ENCODE measurements around the gene EPS15.
"Not testable (repeated sequence)": the region's sequence is repeated elsewhere in the genome, so short reads cannot be mapped to it uniquely, and the experiment has no call there.

EPS15 gene

DNA sequence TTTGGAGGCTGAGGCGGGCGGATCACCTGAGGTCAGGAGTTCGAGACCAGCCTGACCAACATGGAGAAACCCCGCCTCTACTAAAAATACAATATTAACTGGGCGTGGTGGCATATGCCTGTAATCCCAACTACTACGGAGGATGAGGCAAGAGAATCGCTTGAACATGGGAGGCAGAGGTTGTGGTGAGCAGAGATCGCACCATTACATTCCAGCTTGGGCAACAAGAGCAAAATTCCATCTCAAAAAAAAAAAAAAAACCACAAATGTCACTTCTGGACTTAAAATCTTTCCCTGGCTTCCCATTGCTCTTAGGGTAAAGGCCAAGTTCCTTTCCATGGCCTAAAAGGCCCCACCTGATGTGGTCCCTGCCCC, 194.1 kb downstream of the EPS15 start:
- DNase-seq (ENCODE audit: low read depth, low spot score); H3K27ac ChIP-seq: not testable (repeated sequence)

DNA sequence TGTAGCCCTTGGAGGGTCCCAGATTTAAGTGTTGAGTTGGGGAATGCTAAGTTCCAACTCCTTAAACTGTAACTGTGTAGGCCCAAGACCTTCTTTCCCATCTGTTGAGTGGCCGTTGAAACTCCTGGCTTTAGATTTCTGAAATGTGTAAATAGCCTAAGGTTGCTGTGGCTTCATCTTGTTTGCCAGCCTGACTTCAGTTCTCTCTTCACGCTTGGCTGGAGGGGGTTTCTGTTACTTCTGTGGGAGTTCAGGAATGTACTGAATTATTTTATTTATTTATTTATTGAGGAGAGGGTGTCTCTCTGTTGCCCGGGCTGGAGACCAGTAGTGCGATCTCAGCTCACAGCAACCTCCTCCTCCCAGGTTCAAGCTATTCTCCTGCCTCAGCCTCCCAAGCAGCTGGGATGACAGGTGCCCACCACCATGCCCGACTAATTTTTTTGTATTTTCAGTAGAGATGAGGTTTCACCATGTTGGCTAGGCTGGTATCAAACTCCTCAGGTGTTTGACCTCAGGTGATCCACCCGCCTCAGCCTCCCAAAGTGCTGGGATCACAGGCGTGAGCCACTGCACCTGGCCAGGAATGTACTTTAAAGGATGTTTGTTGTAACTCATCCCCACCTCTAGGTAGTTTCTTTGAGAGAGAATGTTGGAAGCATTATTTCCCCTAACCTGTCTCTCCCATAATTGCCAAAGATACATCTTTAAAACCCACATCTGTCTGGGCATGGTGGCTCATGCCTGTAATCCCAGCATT, 194.6 kb downstream of the EPS15 start:
- H3K27ac ChIP-seq: no peak overlapping the region

DNA sequence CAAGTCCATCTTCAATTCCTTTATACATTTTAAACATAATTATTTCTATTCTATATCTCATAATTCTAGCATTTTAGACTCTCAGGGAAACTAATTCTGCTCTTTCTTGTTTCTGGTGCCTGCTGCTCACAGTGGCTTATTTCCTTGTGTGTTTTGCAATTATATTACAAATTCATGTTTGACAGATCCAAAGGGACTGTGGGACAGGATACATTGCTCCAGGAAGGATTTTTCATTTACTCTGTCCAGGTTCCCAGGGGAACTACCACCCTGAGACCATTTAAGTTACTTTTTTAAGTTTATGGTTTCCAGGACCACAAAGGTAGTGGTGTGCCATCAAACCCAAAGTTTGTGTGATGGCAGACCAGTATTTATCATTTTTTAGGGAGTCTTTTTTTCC, 195.3 kb downstream of the EPS15 start:
- H3K27ac ChIP-seq: no peak overlapping the region
- DNase-seq (ENCODE audit: low read depth, low spot score): no peak

More for the DNA sequence above, 194.6 kb downstream of the EPS15 start:
- DNase-seq (ENCODE audit: low read depth, low spot score): no peak

DNA sequence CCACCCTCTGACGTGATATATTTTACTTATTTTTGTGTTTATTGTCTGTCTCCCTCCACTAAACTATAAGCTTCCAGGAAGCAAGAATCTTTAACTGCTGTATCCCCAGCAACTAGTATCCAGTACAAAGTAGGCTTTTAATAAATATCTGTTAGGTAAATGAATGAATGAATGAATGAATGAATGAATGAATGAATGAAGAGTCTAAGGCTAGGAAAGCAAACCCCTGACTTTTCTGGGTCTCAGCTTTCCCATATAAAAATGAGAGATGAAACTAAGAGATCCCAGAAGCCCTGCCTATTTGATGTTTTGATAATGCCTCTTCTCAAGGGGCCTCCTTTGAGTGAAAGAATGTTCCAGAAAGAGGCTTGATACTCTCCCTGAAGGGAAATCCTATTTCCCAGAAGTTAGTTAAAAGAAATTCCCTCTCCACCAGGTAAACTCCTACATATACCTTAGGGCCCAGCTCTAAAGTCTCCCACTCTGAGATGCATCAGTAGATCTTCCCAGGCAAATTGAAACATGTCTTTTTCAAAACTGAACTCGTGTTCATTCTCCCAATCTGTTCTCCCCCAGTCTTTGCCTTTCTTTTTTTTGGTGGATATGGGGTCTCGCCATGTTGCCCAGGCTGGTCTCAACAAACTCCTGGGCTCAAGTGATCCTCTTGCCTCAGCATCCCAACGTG, 196.5 kb downstream of the EPS15 start:
- no peak overlapping the region for H3K27ac ChIP-seq
- DNase-seq (ENCODE audit: low read depth, low spot score): no peak

DNA sequence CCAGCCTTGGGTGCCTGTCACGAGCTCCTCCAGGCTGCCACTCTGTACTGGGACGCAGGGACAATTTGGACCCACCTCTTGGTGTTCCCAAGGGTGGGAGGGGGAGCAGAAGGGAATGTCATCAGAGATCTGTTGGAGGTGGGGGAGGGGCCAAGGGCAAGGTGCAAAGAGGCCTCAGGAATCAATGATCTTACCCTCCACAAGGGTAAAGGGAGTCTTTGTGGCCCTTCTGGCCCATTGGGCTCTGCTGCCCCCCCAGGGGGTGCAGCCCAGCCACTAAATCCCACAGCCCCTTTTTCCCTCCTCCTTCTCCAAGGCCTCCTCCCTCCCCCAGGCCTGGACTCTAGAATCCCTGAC, 197.2 kb downstream of the EPS15 start:
- H3K27ac ChIP-seq: no peak overlapping the region
- no peak for DNase-seq (ENCODE audit: low read depth, low spot score)

DNA sequence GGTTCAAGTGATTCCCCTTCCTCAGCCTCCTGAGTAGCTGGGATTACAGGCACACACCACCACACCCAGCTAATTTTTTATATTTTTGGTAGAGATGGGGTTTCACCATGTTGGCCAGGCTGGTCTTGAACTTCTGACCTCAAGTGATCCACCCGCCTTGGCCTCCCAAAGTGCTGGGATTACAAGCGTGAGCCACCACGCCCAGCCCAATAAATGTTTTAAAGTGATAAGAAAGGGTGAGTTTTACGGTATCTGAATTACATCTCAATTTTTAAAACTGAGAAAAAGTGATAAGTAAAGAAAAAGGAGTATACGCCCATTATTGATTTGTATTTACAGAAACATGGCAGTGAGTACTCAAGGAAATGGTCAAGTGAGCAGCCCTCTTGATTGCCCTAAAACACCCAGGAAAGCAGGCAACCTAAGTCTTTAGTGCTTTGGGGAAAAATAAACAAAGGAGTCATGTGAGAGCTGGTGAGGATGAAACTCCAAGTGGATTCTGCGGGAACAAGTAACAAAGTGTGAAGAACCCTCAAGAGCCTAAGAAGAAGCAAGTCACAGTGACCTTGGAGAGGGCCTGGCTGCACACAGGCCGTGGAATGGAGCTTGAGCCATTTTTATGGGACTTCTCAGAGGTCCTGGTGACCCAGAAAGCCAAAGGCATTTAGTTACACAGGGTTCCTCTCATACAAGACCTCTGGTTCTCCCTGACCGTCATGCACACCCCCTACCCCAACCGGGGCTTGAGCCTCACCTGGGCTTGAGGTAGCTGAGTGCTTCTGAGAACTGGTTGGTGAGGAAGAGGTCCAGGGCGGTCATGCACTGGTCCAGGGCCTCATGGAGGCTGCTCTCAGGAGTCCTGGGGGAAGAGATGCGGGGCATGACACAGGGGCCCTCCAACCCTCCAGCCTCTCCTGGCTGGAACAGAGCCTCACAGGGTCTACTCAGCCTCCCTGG, 197.8 kb downstream of the EPS15 start:
- no peak overlapping the region for H3K27ac ChIP-seq
- no peak for DNase-seq (ENCODE audit: low read depth, low spot score)

DNA sequence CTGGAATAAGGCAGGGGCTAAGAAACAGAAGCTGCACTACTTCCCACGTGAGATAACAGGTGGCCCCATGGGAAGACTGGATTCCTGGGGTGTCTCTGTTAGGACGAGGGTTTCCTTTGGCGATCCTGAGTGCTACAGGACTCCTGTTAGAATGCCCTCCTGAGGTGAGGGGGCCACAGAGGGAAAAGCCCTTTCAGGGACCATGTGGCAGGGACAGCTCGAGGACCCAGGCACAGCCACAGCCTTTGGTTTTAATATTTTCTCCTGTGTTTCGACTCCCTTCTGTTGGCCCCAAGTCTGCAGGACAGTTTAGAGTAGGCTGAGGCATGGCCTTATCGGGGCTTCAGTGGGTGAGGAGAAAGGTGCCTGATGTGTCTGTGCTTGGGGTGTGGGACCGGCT, 201.3 kb downstream of the EPS15 start:
- no peak overlapping the region for H3K27ac ChIP-seq
- DNase-seq (ENCODE audit: low read depth, low spot score): no peak

DNA sequence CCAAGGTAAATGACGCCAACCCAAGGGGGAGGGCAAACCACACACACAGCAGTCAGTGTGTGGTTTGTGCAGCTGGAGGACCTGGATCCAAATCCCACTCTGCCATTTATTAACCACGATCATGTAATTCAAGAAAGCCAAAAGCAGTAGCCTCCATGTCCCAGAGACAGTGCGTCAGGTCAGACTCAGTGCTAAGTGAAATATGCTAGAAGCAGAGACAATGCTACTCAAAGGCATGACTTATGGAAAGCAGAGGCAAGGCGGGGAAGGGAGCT, 202.3 kb downstream of the EPS15 start:
- no peak for DNase-seq (ENCODE audit: low read depth, low spot score)
- H3K27ac ChIP-seq: no peak overlapping the region

DNA sequence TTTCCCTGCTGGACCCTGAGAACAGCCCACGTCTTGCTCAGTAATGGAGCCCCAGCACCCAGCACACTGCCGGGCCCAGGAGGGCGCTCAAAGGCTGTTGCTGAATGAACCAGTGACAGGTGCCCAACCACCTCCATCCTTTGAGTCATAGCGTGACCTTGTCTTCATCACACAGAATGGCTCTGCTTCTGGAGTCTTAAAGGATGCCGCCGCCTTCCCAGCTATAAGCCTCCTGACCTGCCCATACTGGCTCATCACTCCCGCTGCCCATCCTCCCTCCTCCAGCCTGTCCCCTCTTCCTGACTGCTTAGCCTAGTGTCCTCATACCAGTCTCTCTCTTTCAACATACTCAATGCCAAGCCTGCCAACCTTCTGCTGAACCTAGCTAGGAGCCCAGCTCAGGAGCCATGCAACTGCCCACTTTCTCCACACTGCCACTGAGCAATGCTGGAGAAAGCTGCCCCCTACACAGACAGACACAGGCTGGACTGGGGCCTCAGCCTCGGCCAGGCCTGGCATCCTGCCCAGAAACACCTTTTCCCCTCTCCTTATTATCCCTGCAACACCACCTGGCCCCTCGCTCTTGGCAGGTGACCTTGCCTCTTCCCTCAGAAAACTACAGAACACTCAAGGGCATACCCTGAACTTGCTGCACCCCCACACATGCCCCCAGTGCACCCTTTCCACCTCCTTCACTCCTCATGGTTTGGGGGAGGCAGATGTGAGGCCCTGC, 202.8 kb downstream of the EPS15 start:
- DNase-seq (ENCODE audit: low read depth, low spot score): no peak
- no peak overlapping the region for H3K27ac ChIP-seq

DNA sequence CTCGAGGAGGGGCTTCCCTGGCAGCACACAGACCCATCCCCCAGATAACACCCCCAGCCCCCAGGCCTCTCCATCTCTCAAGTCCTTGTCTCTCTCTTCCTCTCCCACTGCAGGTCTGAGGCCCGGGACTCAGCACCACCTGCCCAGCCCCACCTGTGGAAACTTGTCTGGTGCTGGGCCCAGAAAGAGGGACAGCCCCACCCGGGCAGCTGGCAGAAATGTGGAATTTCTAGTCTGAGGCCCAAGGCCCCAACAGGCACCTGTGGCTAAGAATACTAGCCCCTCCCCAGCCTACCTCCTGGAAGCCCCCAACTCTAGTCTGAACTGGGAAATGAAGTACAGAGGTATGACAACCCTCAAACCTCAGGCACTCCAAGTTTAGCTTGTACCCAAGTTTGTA, 204.1 kb downstream of the EPS15 start:
- peak overlapping the region; percentile 93 for H3K27ac ChIP-seq
- no peak for DNase-seq (ENCODE audit: low read depth, low spot score)

DNA sequence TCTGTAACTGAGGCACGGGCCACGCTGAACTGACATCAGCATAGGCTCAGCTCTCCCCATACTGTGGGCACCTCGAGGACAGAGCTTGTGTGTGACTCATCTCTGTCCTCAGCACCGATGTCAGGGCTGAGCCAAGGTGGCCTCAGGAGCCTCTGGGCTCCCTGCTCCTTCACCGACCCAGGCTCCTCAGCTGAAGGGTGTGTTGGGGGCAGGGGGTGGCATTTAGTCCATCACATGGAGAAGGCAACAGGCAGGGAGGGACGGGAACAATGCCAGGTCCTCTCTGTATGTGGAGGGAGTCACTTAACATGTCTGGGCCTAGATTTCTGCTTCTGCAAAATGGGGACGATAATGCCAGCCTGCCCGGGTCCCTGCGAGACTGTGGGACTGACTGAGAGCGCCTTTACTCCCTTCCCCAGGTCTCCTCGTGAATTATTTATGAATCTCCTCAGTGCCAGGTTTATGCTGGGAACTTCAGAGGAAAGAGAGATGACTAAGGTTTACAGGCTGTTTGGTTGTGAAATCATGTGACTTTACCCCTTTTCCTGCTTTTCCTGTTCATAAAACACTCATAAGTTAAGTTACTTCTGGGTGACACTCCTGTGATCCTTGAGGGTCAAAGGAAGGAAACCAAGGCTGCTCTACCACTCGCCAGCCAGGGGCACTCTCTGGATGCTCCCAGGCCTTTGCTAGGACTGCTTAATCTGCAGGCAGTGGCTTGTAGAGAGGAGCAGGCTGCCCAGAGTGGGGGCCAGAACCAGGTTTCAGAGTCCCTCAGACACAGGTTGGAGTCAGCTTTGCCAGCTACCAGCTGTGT, 204.9 kb downstream of the EPS15 start:
- peak overlapping the region; percentile 93 for H3K27ac ChIP-seq
- DNase-seq (ENCODE audit: low read depth, low spot score): peak; percentile 77

DNA sequence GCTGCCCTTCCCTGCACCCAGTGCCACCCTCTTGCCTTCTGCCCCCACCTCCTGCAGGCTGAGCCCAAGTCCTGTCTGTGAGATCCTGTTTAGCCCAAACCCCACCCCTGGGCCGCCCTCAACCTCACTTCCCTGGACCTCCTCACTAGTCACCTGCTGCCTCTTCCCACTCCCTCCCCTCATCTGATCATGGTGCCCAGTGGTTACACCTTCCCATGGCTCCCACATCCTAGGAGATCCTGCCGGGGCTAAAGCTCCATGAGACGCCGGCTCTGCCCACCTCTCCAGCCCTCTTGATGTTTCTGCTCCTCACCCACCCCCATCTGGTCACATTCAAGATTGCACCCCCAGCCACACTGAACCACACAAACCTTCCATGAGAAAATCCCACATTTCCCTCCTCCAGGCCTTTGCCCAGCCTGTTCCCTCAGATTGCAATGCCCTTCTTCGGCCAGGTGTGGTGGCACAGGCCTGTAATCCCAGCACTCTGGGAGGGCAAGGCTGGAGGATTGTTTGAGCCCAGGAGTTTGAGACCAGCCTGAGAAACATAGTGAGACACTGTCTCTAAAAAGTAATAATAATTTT, 205.7 kb downstream of the EPS15 start:
- peak overlapping the region; percentile 93 for H3K27ac ChIP-seq
- DNase-seq (ENCODE audit: low read depth, low spot score): no peak

DNA sequence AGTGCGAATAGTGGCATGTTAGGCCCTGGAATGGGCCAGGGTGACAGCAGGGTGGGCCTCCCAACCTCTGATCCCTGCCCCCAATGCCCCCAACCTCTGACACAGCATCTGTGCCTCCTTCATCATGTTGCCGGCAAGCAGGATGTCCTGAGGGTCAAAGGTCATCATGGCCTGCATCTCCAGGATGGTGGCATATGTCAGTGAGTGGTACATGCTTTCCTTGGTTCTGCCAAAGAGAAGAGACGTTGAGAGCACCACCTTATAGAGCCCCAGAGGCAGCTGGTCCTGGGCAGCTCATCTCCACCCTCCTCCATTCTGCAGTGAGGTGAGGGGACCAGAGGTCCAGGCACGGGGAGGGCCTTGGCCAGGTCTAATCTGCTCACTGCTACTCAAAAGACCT, 206.3 kb downstream of the EPS15 start:
- DNase-seq (ENCODE audit: low read depth, low spot score): no peak
- H3K27ac ChIP-seq: no peak overlapping the region

DNA sequence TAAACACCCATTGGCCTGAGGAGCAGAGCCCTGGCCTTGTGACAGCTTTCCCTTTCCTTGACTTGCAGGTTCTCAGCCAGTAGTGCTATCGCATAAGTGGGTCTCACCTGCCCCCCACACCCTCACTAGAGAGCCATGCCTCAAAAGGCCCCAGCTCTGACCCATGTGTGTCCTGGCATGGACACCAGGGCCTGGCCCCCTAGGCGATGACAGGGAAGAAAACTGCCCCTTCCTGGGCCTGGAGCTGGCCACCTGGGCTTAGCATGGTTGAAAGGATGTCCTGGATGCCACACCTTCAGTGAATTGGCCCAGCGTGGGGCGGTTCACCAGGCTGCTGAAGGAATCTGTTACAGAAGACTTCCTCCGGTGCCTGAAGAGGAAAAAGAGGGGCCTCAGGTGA, 207.2 kb downstream of the EPS15 start:
- H3K27ac ChIP-seq: no peak overlapping the region
- DNase-seq (ENCODE audit: low read depth, low spot score): no peak

DNA sequence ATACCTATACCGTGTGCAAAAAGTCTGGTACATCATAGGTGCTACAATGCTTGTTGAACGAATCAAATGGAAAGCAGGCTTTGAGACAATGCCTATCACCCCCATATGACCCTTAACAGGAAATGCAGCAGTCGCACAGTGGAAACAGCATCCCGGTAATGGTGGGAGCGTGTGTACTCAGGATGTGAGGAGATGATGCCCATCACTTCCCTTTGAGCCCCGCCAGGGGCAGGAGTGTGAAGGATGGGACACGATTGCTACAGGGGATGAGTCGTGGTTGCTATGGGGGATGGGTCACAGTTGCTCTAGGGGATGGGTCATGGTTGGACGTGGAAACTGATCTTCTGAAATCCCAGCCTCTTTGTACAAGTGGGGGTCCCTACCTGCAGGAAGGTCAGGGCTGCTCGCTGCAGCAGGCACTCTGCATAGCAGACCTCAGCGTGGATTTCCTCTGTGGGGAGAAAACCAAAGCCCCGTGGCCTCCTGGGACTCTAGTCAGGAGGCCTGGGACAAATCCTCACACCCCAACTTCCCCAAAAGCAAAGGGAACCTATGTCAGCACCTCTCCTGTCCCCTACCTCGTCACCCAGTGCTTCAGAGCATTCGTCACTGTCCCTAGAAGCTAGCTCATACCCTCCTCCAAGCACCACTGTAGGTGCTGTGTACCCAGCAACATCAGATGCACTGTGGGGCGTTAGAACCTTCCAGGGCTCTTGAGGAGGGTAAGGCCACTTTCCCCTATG, 208.0 kb downstream of the EPS15 start:
- DNase-seq (ENCODE audit: low read depth, low spot score): no peak
- H3K27ac ChIP-seq: no peak overlapping the region

DNA sequence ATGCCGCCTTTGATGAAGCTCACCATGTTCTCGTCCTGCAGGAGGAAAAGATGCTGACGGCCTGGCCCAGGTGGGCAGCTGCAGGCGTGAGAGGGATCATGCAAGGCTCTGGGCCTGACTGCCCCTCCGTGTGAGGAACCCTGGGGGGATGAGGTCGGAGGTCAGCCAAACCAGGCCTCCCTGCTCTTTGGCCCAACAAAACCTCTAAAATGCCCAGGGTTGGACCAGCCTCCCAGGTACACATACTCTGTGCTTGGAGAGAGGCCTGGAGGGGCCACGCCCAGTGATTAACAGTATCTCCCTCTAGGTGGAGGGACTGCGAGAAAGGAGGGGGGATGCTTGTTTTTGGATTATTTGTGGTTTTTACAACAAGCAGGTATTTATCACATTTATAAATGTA, 209.8 kb downstream of the EPS15 start:
- DNase-seq (ENCODE audit: low read depth, low spot score): no peak
- no peak overlapping the region for H3K27ac ChIP-seq

DNA sequence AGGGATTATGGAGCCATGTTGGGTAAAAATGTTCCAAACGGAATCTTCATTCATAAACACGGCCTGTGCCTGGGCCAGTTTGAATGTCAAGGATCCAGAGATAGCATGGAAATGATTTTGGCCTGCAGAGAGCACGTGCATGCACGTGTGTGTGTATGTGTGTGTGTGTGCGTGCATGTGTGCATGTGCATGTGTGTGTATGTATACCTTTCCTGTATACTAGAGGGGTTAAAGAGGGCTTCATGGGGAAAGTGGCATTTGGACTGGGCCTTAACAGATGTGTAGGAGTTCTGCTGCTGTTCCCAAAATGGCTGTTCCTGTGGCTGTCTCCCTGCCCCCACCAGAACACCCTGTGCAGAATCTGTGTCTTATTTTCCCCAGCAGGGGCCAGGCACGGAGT, 210.4 kb downstream of the EPS15 start:
- H3K27ac ChIP-seq: no peak overlapping the region

DNA sequence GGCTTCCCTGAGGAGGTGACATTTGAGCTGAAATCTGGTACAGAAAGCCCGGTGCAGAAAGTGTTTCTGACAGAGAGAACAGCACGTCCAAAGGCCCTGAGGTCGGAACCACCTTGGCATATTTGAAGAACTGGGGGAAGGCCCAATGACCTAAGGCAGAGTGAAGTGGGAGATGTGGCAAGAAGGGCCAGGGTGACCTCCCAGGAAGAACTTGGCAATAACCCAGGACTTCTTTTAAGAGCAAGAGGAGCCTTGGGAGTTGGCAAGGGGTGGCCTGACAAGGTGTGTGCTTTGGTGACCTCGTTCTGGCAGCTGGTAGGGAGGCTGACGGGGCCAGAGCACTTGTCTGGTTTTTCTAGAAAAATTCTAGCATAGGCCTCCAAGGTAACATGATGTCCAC, 212.1 kb downstream of the EPS15 start:
- DNase-seq (ENCODE audit: low read depth, low spot score): no peak
- H3K27ac ChIP-seq: no peak overlapping the region

More for the DNA sequence above, 210.4 kb downstream of the EPS15 start:
- no peak for DNase-seq (ENCODE audit: low read depth, low spot score)

DNA sequence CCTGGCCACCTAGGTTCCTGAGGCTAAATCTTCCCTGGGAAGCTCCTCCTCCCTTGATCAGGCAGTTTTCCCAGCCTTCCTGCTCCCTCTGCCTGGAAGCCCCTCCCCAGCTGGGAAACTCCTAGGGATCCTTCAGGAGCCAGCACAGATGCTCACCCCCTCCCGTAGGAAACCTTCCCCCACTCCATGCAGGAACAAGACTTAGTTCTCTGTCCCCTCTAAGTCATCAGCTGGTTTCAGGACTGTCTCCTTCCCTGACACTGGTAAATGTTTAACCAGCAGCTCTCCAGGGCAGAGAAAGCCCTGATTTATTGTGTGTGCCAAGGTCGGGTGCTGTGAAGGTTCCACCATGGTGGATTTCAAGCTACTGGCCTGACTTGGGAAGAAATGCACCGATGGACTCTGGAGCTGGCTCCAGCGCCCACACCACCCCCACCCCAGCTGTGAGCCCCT, 213.7 kb downstream of the EPS15 start:
- H3K27ac ChIP-seq: no peak overlapping the region

More for the DNA sequence above, 213.7 kb downstream of the EPS15 start:
- no peak for DNase-seq (ENCODE audit: low read depth, low spot score)
